Gastrocnemius medialis (tissue), 4 donors: ENCODE measurements around the gene ZNF846. TPM values are rescaled to one million over a fixed set of nuclear protein-coding genes. Genes with fewer than 3 reads are reported as not detected.

Source experiments
- ATAC-seq, 2 donors: fragments of 150-250 bp; one replicate each; pipeline ENCODE4 v1.9.1; 2016
- DNase-seq, 2 donors: peaks; one replicate each; pipeline ENCODE4 v3.0.0-alpha.2; 2019
- H3K27ac ChIP-seq, 4 donors: fragments of 200-600 bp; sonication (generic); 1 replicate in 1 of 4; 2 replicates in 3 of 4; pipeline ENCODE4 v1.5.1; 2016 to 2018; ENCODE audit warnings: mild to moderate bottlenecking in 2 of 4, moderate library complexity in 1 of 4
- H3K27me3 ChIP-seq, 3 donors: fragments of 200-600 bp; sonication (generic) in 2 of 3; 1 replicate in 1 of 3; 2 replicates in 2 of 3; pipeline versions ENCODE4 v1.5.1 to v1.6.0; 2016 to 2019; ENCODE audit warnings: mild to moderate bottlenecking in 1 of 3, moderate library complexity in 1 of 3
- H3K36me3 ChIP-seq, 2 donors: fragments of 200-600 bp; sonication (generic) in 1 of 2; one replicate each; pipeline ENCODE4 v1.5.1; 2017 to 2018
- H3K4me1 ChIP-seq, 2 donors: fragments of 200-600 bp; sonication (generic) in 1 of 2; one replicate each; pipeline ENCODE4 v1.5.1; 2016 to 2017; ENCODE audit warnings: mild to moderate bottlenecking in 2 of 2
- H3K4me3 ChIP-seq, 4 donors: fragments of 200-600 bp; sonication (generic) in 3 of 4; 1 replicate in 1 of 4; 2 replicates in 3 of 4; pipeline ENCODE4 v1.5.1; 2016 to 2019; ENCODE audit warnings: mild to moderate bottlenecking in 2 of 4
- H3K9me3 ChIP-seq, 3 donors: fragments of 200-600 bp; sonication (generic) in 2 of 3; 1 replicate in 1 of 3; 2 replicates in 2 of 3; pipeline ENCODE4 v1.5.1; 2016 to 2019
- POLR2A ChIP-seq, 2 donors: fragments of 450-650 bp; IDR thresholded peaks; one replicate each; pipeline ENCODE4 v1.6.1; 2017; ENCODE audit warnings: antibody characterized with exemption in 2 of 2, mild to moderate bottlenecking in 2 of 2, moderate library complexity in 2 of 2
- in situ Hi-C, 4 donors: fragments of 200-750 bp; cut with MboI; loops; one replicate each; pipeline versions ENCODE4 v1.15.0 to v1.8.0; 2017; ENCODE audit warnings: low sequenced_read_pairs in 4 of 4
- intact Hi-C: fragments of 100-400 bp; cut with DNase I; formaldehyde crosslinking; loops from one replicate; pipeline ENCODE4 v1.15.1; 2023; ENCODE audit warnings: low total_unique reads
- total RNA-seq, 4 donors: library from RNA; depleted of rRNA; stranded (reverse); fragments of >200 nt; gene quantifications; one replicate each; pipeline versions ENCODE4 v1.1.0 to v1.2.3, GENCODE V29; 2016
- TF ChIP-seq, protein P1 (sequence below), 5 experiments: fragments of 450-650 bp in 3 of 5; fragments of 200-600 bp in 2 of 5; sonication (generic) in 2 of 5; IDR thresholded peaks in 4 of 5; conservative IDR thresholded peaks in 1 of 5; 1 replicate in 4 of 5; 2 replicates in 1 of 5; pipeline ENCODE4 v1.5.1; 2016 to 2019; ENCODE audit warnings: antibody characterized with exemption in 5 of 5, mild to moderate bottlenecking in 3 of 5, moderate library complexity in 3 of 5

The ZNF846 gene
- total RNA-seq, 4 donors from 2014 or later, result 0.63 to 5.0 (median 2.1) TPM

DNA sequence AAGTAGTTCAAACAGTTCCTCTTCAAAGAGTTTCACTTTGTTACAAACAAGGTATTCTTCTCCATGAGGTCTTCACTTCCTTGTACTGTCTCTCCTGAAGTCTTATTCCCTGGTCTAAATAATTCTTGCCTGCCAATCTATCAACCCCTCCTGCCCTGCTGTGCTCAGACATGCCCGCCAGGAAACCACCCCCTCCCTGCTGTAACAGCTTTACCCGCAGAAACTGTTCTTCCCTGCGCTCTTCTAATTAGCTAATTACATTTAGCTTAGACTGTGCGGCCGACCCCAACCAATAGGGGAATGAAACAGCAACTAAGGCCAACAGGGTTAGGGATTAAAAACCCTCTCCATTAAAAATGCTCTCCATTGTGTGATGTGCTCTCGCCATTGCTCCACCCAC, 46.7 kb downstream of the ZNF846 start:
- no peak for DNase-seq
- no peaks in the 10 kb centered on the region for H3K9me3 ChIP-seq
- no peaks in the 10 kb centered on the region for H3K4me1 ChIP-seq
- in situ Hi-C loops (no loop called here), intact Hi-C loops (no loop called here)
- no peak for ATAC-seq
- no peak overlapping the region for H3K27ac ChIP-seq
- TF ChIP-seq POLR2A (IDR thresholded peaks at IDR 0.05), result no peak
- TF ChIP-seq, protein P1, sequence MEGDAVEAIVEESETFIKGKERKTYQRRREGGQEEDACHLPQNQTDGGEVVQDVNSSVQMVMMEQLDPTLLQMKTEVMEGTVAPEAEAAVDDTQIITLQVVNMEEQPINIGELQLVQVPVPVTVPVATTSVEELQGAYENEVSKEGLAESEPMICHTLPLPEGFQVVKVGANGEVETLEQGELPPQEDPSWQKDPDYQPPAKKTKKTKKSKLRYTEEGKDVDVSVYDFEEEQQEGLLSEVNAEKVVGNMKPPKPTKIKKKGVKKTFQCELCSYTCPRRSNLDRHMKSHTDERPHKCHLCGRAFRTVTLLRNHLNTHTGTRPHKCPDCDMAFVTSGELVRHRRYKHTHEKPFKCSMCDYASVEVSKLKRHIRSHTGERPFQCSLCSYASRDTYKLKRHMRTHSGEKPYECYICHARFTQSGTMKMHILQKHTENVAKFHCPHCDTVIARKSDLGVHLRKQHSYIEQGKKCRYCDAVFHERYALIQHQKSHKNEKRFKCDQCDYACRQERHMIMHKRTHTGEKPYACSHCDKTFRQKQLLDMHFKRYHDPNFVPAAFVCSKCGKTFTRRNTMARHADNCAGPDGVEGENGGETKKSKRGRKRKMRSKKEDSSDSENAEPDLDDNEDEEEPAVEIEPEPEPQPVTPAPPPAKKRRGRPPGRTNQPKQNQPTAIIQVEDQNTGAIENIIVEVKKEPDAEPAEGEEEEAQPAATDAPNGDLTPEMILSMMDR (IDR thresholded peaks at IDR 0.05 in 4 of 5, conservative IDR thresholded peaks at IDR 0.05 in 1 of 5), result no peak
- H3K4me3 ChIP-seq, result no peak overlapping the region
- no peaks in the 10 kb centered on the region for H3K27me3 ChIP-seq
- H3K36me3 ChIP-seq, result no peaks in the 10 kb centered on the region

DNA sequence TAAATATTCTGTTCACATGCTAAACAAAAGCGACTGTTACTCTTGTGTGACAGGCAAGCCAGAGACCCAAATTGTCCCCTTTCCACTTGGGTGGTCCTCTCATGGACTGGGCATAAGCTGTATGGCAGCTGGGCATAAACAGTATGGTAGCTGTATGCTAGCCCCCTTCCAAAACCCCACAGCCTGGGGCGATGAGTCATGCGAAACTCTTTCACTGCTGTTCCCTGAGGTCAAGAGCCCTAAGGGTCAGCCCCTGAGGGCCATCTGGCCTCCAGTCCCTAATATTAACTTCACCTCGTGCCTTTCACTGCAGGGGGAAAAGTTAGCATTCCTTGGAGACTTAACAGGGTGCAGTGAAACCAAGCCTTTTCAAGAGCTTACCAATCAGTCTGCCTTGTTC, 48.0 kb downstream of the ZNF846 start:
- in situ Hi-C loops, result no loop called here

DNA sequence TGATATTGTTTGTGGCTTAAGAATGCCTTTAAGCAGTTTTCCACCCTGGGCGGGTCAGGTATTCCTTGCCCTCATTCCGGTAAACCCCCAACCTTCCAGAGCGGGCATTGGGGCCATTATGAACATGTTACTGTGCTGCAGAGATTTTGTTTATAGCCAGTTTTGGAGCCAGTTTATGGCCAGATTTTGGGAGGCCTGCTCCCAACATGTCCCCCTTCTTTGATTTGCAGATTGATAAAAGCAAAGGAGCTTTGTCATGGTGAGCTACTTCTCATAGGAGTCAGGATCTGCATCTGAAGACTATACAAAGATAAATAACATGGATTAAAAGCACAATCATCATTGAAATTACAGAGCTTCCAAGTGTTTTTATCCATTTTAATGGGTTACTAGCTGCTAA, 56.7 kb downstream of the ZNF846 start:
- TF ChIP-seq, protein P1 (IDR thresholded peaks at IDR 0.05 in 4 of 5, conservative IDR thresholded peaks at IDR 0.05 in 1 of 5), result no peak
- intact Hi-C loops, result no loop called here

More for the DNA sequence above, 48.0 kb downstream of the ZNF846 start:
- intact Hi-C loops, result no loop called here
- no peak overlapping the region for H3K27ac ChIP-seq
- no peaks in the 10 kb centered on the region for H3K4me1 ChIP-seq
- no peaks in the 10 kb centered on the region for H3K27me3 ChIP-seq
- H3K9me3 ChIP-seq, result no peaks in the 10 kb centered on the region
- TF ChIP-seq POLR2A (IDR thresholded peaks at IDR 0.05), result no peak
- TF ChIP-seq, protein P1 (IDR thresholded peaks at IDR 0.05 in 4 of 5, conservative IDR thresholded peaks at IDR 0.05 in 1 of 5), result no peak
- no peaks in the 10 kb centered on the region for H3K36me3 ChIP-seq
- H3K4me3 ChIP-seq, result no peak overlapping the region
- no peak for ATAC-seq
- no peak for DNase-seq

DNA sequence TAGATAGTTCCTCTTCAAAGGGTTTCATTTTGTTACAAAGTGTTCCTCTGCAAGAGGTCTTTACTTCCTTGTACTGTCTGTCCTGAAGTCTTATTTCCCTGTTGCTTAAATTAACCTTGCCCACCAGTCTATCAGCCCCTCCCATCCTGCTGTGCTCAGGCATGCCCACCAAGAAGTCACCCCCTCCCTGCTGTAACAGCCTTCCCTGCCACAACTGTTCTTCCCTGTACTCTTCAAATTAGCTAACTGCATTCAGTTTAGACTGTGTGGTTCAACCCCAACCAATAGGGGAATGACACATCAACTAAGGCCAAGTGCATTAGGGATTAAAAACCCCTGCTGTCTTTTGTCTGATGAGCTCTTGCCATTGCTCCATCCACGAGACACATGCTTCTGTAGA, 59.2 kb downstream of the ZNF846 start:
- H3K27ac ChIP-seq, result no peak overlapping the region
- DNase-seq (no peak), ATAC-seq (no peak)
- peaks cover 0 to 4% (median 0%) of the 10 kb centered on the region in 3 donors for H3K27me3 ChIP-seq
- intact Hi-C loops (no loop called here), in situ Hi-C loops (no loop called here)
- no peaks in the 10 kb centered on the region for H3K36me3 ChIP-seq
- no peaks in the 10 kb centered on the region for H3K9me3 ChIP-seq
- no peak overlapping the region for H3K4me3 ChIP-seq
- TF ChIP-seq, protein P1 (IDR thresholded peaks at IDR 0.05 in 4 of 5, conservative IDR thresholded peaks at IDR 0.05 in 1 of 5), result no peak
- no peak for TF ChIP-seq POLR2A (IDR thresholded peaks at IDR 0.05)
- no peaks in the 10 kb centered on the region for H3K4me1 ChIP-seq

More for the DNA sequence above, 56.7 kb downstream of the ZNF846 start:
- in situ Hi-C loops, result no loop called here
- Histone ChIP-seq H3K27ac (no peak overlapping the region), H3K27me3 (peaks cover 0 to 4% (median 0%) of the 10 kb centered on the region in 3 donors), H3K36me3 (no peaks in the 10 kb centered on the region), H3K4me3 (no peak overlapping the region), H3K4me1 (no peaks in the 10 kb centered on the region), H3K9me3 (no peaks in the 10 kb centered on the region)
- no peak for DNase-seq
- ATAC-seq, result no peak

DNA sequence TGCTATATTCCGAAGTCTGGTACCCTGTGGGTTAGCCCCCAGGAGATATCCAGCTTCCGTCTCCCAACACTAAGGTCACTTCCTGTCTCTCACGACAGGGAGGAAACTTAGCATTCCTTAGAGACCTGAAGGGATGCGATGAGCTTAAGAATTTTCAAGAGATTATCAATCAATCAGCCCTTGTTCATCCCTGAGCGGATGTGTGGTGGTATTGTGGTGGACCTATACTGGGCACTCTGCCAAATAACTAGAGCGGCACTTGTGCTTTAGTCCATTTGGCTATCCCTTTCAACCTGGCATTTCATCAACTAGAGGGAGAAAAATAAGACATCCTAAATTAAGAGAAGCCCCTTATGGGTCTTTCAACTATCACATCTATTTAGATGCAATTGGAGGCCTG, 62.7 kb downstream of the ZNF846 start:
- ATAC-seq (no peak), DNase-seq (no peak)
- TF ChIP-seq, protein P1 (IDR thresholded peaks at IDR 0.05 in 4 of 5, conservative IDR thresholded peaks at IDR 0.05 in 1 of 5), result no peak
- TF ChIP-seq POLR2A (IDR thresholded peaks at IDR 0.05), result no peak
- intact Hi-C loops, result no loop called here
- Histone ChIP-seq H3K36me3 (no peaks in the 10 kb centered on the region), H3K27me3 (no peaks in the 10 kb centered on the region), H3K4me3 (no peak overlapping the region), H3K9me3 (no peaks in the 10 kb centered on the region), H3K27ac (no peak overlapping the region), H3K4me1 (no peaks in the 10 kb centered on the region)
- in situ Hi-C loops, result no loop called here
